GM12891 (cell line): ENCODE data around the gene PDLIM7.

Experiments
- DNase-seq: peaks from one replicate; pipeline ENCODE4 v3.0.0; 2011; ENCODE audit warnings: low spot score; ENCODE audit not compliant: insufficient read length
- FAIRE-seq: peaks from 2 replicates; lab custom pipeline; 2011; peaks lifted over from hg19 to GRCh38; lab: Jason Lieb, UNC
- PAX5 ChIP-seq: IDR thresholded peaks from 2 replicates; pipeline ENCODE4 v1.6.1; 2011; ENCODE audit warnings: low read length, moderate library complexity, mild to moderate bottlenecking; ENCODE audit not compliant: insufficient read depth, severe bottlenecking
- POLR2A ChIP-seq: IDR thresholded peaks from 2 replicates; pipeline ENCODE4 v1.6.1; 2011; ENCODE audit warnings: low read depth, low read length, control low read depth
- POLR2AphosphoS5 ChIP-seq: IDR thresholded peaks from 2 replicates; pipeline ENCODE4 v1.6.1; 2011; ENCODE audit warnings: low read depth, low read length, control low read depth
- POU2F2 ChIP-seq: IDR thresholded peaks from 2 replicates; pipeline ENCODE4 v1.6.1; 2011; ENCODE audit warnings: low read depth, mild to moderate bottlenecking, control low read depth, low read length, moderate library complexity
- SPI1 ChIP-seq: IDR thresholded peaks from 2 replicates; pipeline ENCODE4 v1.6.1; 2011; ENCODE audit warnings: low read depth, low read length, control low read depth
- TAF1 ChIP-seq: IDR thresholded peaks from 2 replicates; pipeline ENCODE4 v1.6.1; 2011; ENCODE audit warnings: low read depth, low read length, control low read depth

Gene PDLIM7

GRCh38 chr5:177524941-177525655, 27.7 kb upstream of the PDLIM7 start:
- TF ChIP-seq POLR2A (no peak), PAX5 (no peak), POU2F2 (no peak), SPI1 (no peak), POLR2AphosphoS5 (no peak), TAF1 (no peak)
- no peak for DNase-seq
- no peak for FAIRE-seq

- DNase-seq (no peak), FAIRE-seq (no peak)
- TF ChIP-seq POLR2A (no peak), POU2F2 (no peak), PAX5 (no peak), SPI1 (no peak), POLR2AphosphoS5 (no peak), TAF1 (no peak)
These were observed 27.1 kb upstream of the PDLIM7 start for GRCh38 chr5:177524539-177524900.

GRCh38 chr5:177523711-177524538, 26.5 kb upstream of the PDLIM7 start:
- FAIRE-seq (no peak), DNase-seq (no peak)
- TF ChIP-seq PAX5 (no peak), POLR2AphosphoS5 (no peak), POLR2A (no peak), SPI1 (no peak), POU2F2 (no peak), TAF1 (no peak)

GRCh38 chr5:177520916-177521513, 23.6 kb upstream of the PDLIM7 start:
- DNase-seq (no peak), FAIRE-seq (no peak)
- no peak for TF ChIP-seq POLR2AphosphoS5

GRCh38 chr5:177520271-177520670, 22.9 kb upstream of the PDLIM7 start:
- FAIRE-seq (no peak), DNase-seq (no peak)
- TF ChIP-seq POLR2AphosphoS5 (no peak), SPI1 (no peak), TAF1 (no peak), PAX5 (no peak), POLR2A (no peak), POU2F2 (no peak)

- TF ChIP-seq PAX5 = no peak
- no peak for TF ChIP-seq TAF1
- TF ChIP-seq POLR2AphosphoS5 = no peak
- no peak for TF ChIP-seq POU2F2
- no peak for TF ChIP-seq SPI1
- TF ChIP-seq POLR2A = no peak
These were observed 22.2 kb upstream of the PDLIM7 start for GRCh38 chr5:177519463-177520235.

GRCh38 chr5:177516601-177517568, 19.5 kb upstream of the PDLIM7 start, which contains the start of gene DDX41:
DDX41 (minus strand) TSS chr5:177516961; CDS start chr5:177516945, 16 bp downstream.
- FAIRE-seq = peak; percentile 99
- TF ChIP-seq TAF1 (peak; percentile 79), SPI1 (no peak), POLR2AphosphoS5 (peak; percentile 89), POLR2A (peak; percentile 79), POU2F2 (peak; percentile 15; the same call in 1 of the 2 replicates), PAX5 (no peak)
- peak; percentile 99 for DNase-seq

More at GRCh38 chr5:177519463-177520235, 22.2 kb upstream of the PDLIM7 start:
- FAIRE-seq (peak; percentile 28), DNase-seq (no peak)

- FAIRE-seq = peak; percentile 35
- no peak for TF ChIP-seq PAX5
- TF ChIP-seq POLR2A = no peak
- no peak for TF ChIP-seq SPI1
- no peak for TF ChIP-seq POU2F2
- no peak for TF ChIP-seq POLR2AphosphoS5
- no peak for TF ChIP-seq TAF1
- DNase-seq = no peak
These were observed 18.2 kb upstream of the PDLIM7 start for GRCh38 chr5:177515580-177515979.
